Activated CD8-positive, alpha-beta memory T cell treated with anti-CD3 and anti-CD28 coated beads for 4 hours (primary cell): ENCODE measurements around the gene PNLIPRP1.

ENCODE experiments used
- DNase-seq, 2 donors: peaks; one replicate each; pipeline ENCODE4 v3.0.0-alpha.2; 2020; ENCODE audit warnings: low read depth in 2 of 2

PNLIPRP1 gene

GRCh38 chr10:116631871-116632295, 41.1 kb downstream of the PNLIPRP1 start:
- no peak for DNase-seq

GRCh38 chr10:116632596-116633215, 41.9 kb downstream of the PNLIPRP1 start:
- no peak for DNase-seq

- DNase-seq, result no peak
Measured at GRCh38 chr10:116633216-116633600, 42.4 kb downstream of the PNLIPRP1 start.

- no peak for DNase-seq
Measured at GRCh38 chr10:116634126-116634975, 43.6 kb downstream of the PNLIPRP1 start.

GRCh38 chr10:116636385-116636784, 45.6 kb downstream of the PNLIPRP1 start:
- DNase-seq, result no peak

- no peak for DNase-seq
Measured at GRCh38 chr10:116636976-116637375, 46.2 kb downstream of the PNLIPRP1 start.

GRCh38 chr10:116637830-116638229, 47.1 kb downstream of the PNLIPRP1 start:
- no peak for DNase-seq

GRCh38 chr10:116646502-116646901, 55.7 kb downstream of the PNLIPRP1 start:
- DNase-seq, result no peak

- DNase-seq, result no peak
Measured at GRCh38 chr10:116648903-116649302, 58.1 kb downstream of the PNLIPRP1 start.

GRCh38 chr10:116653885-116654284, 63.1 kb downstream of the PNLIPRP1 start:
- DNase-seq, result no peak

- DNase-seq, result no peak
Measured at GRCh38 chr10:116654816-116655215, 64.1 kb downstream of the PNLIPRP1 start.

- DNase-seq, result no peak
Measured at GRCh38 chr10:116655568-116655967, 64.8 kb downstream of the PNLIPRP1 start.

GRCh38 chr10:116656044-116656443, 65.3 kb downstream of the PNLIPRP1 start:
- DNase-seq, result no peak

GRCh38 chr10:116657863-116658551, 67.2 kb downstream of the PNLIPRP1 start:
- DNase-seq, result no peak
